CD4-positive, alpha-beta T cell treated with Interleukin-15 for 1 hour (primary cell): ENCODE results near the gene MEIOSIN.

Source experiments
- DNase-seq: peaks from one replicate; pipeline ENCODE4 v3.0.0-alpha.2; 2020

MEIOSIN gene

GRCh38 chr19:45766869-45767346 lies 33.7 kb downstream of the MEIOSIN start:
- no peak for DNase-seq

GRCh38 chr19:45767410-45767880 lies 34.2 kb downstream of the MEIOSIN start:
- no peak for DNase-seq

- no peak for DNase-seq
Observed at GRCh38 chr19:45767881-45768654, 34.8 kb downstream of the MEIOSIN start.

- DNase-seq = peak; percentile 38
Observed at GRCh38 chr19:45768655-45768983, 35.4 kb downstream of the MEIOSIN start.

- peak; percentile 96 for DNase-seq
Observed at GRCh38 chr19:45768984-45769782, 35.9 kb downstream of the MEIOSIN start, which contains the start of gene SIX5. Gene SIX5 (minus strand): TSS chr19:45769252. CDS start chr19:45768844, 408 bp downstream.

- no peak for DNase-seq
Observed at GRCh38 chr19:45769821-45770191, 36.6 kb downstream of the MEIOSIN start.

- DNase-seq = peak; percentile 91
Observed at GRCh38 chr19:45770192-45771101, 37.2 kb downstream of the MEIOSIN start.

GRCh38 chr19:45771311-45771933 lies 38.2 kb downstream of the MEIOSIN start:
- DNase-seq = no peak

- no peak for DNase-seq
Observed at GRCh38 chr19:45772130-45772840, 39.0 kb downstream of the MEIOSIN start.

GRCh38 chr19:45772912-45773311 lies 39.7 kb downstream of the MEIOSIN start:
- DNase-seq = no peak

GRCh38 chr19:45773384-45773783 lies 40.1 kb downstream of the MEIOSIN start:
- no peak for DNase-seq

- no peak for DNase-seq
Observed at GRCh38 chr19:45774765-45775164, 41.5 kb downstream of the MEIOSIN start.

GRCh38 chr19:45777395-45777961 lies 44.2 kb downstream of the MEIOSIN start:
- DNase-seq = no peak

- DNase-seq = no peak
Observed at GRCh38 chr19:45778010-45778661, 44.9 kb downstream of the MEIOSIN start.

GRCh38 chr19:45779231-45780145 lies 46.2 kb downstream of the MEIOSIN start:
- peak; percentile 85 for DNase-seq

- no peak for DNase-seq
Observed at GRCh38 chr19:45780146-45780447, 46.9 kb downstream of the MEIOSIN start.

- no peak for DNase-seq
Observed at GRCh38 chr19:45780448-45781213, 47.4 kb downstream of the MEIOSIN start.

- no peak for DNase-seq
Observed at GRCh38 chr19:45781214-45782161, 48.2 kb downstream of the MEIOSIN start.
